GM12878 (cell line): ENCODE measurements around the gene PFN2. TPM values are rescaled to one million over a fixed set of nuclear protein-coding genes. Genes with fewer than 3 reads are reported as not detected.

ENCODE experiments used
- CEBPB ChIP-seq, 2 experiments: fragments of 150-350 bp in 1 of 2; IDR thresholded peaks; 2 replicates each; pipeline ENCODE4 v1.6.1; 2012 to 2014; ENCODE audit warnings: low read depth in 2 of 2, low read length in 2 of 2, borderline replicate concordance in 1 of 2, inconsistent platforms in 1 of 2
- CHD2 ChIP-seq: IDR thresholded peaks from 2 replicates; pipeline ENCODE4 v1.6.1; 2011; ENCODE audit warnings: low read depth, low read length, improper control_type of control experiment, borderline replicate concordance
- CHD4 ChIP-seq: fragments of 200-600 bp; sonication (generic); IDR thresholded peaks from 2 replicates; pipeline ENCODE4 v1.6.1; 2016; ENCODE audit warnings: mild to moderate bottlenecking
- E2F8 ChIP-seq: fragments of 450-650 bp; IDR thresholded peaks from 2 replicates; pipeline ENCODE4 v1.6.1; 2018; ENCODE audit warnings: mild to moderate bottlenecking, low read depth, moderate library complexity; ENCODE audit not compliant: partially characterized antibody
- GABPA ChIP-seq: IDR thresholded peaks from 2 replicates; pipeline ENCODE4 v1.6.1; 2014; ENCODE audit warnings: antibody characterized with exemption, low read depth, mild to moderate bottlenecking, inconsistent platforms
- HCFC1 ChIP-seq: fragments of 150-350 bp; IDR thresholded peaks from 2 replicates; pipeline ENCODE4 v1.6.1; 2014; ENCODE audit warnings: low read length
- HDAC6 ChIP-seq: fragments of 200-600 bp; sonication (generic); IDR thresholded peaks from one replicate; pipeline ENCODE4 v1.8.0; 2017; ENCODE audit warnings: antibody characterized with exemption; ENCODE audit not compliant: unreplicated experiment
- JUNB ChIP-seq: IDR thresholded peaks from 2 replicates; pipeline ENCODE4 v1.6.1; 2016; ENCODE audit warnings: antibody characterized with exemption, mild to moderate bottlenecking
- POU2F2 ChIP-seq: IDR thresholded peaks from 3 replicates; pipeline ENCODE4 v1.6.1; 2011; ENCODE audit warnings: low read depth, mild to moderate bottlenecking, low read length, borderline replicate concordance
- PRDM15 ChIP-seq: fragments of 450-650 bp; formaldehyde crosslinking; IDR thresholded peaks from 2 replicates; pipeline ENCODE4 v1.4.0; 2020; ENCODE audit warnings: mild to moderate bottlenecking, moderate library complexity
- RAD21 ChIP-seq: IDR thresholded peaks from 2 replicates; pipeline ENCODE4 v1.6.1; 2011; ENCODE audit warnings: mild to moderate bottlenecking, low read depth, low read length, moderate library complexity; ENCODE audit not compliant: insufficient read depth
- RB1 ChIP-seq: fragments of 450-650 bp; formaldehyde crosslinking; IDR thresholded peaks from 2 replicates; pipeline ENCODE4 v1.6.1; 2017; ENCODE audit warnings: mild to moderate bottlenecking, borderline replicate concordance
- SMAD1 ChIP-seq: fragments of 450-650 bp; IDR thresholded peaks from 2 replicates; pipeline ENCODE4 v1.6.1; 2018; ENCODE audit warnings: mild to moderate bottlenecking, low read depth; ENCODE audit not compliant: partially characterized antibody
- SMARCA5 ChIP-seq: fragments of 450-650 bp; IDR thresholded peaks from 2 replicates; pipeline ENCODE4 v1.6.1; 2017; ENCODE audit warnings: mild to moderate bottlenecking
- SUPT20H ChIP-seq: IDR thresholded peaks from 2 replicates; pipeline ENCODE4 v1.6.1; 2011; ENCODE audit warnings: low read depth, mild to moderate bottlenecking, low read length, moderate library complexity, borderline replicate concordance; ENCODE audit not compliant: control insufficient read depth
- TARDBP ChIP-seq: IDR thresholded peaks from 2 replicates; pipeline ENCODE4 v1.6.1; 2016; ENCODE audit warnings: borderline replicate concordance
- YY1 ChIP-seq: IDR thresholded peaks from 2 replicates; pipeline ENCODE4 v1.6.1; 2011; ENCODE audit warnings: low read depth, mild to moderate bottlenecking, low read length
- polyA plus RNA-seq, 11 experiments: library from polyadenylated mRNA; depleted of rRNA in 4 of 11; unstranded in 6 of 11; stranded (reverse) in 5 of 11; fragments of >200 nt; fragmentation: Nextera tagmentation in 4 of 11; fragmentation: Illumina TruSeq in 1 of 11; extraction: Ambion mirVana in 4 of 11; extraction: Trizol in 1 of 11; gene quantifications; 1 replicate in 1 of 11; 2 replicates in 10 of 11; pipeline versions ENCODE4 v1.2.1 to v1.2.3, GENCODE V29; 2011 to 2016; ENCODE audit warnings: inconsistent platforms in 2 of 11, missing spikeins in 2 of 11, low read depth in 1 of 11
- total RNA-seq, 4 experiments: library from RNA; depleted of rRNA in 3 of 4; stranded (reverse); fragments of >200 nt in 3 of 4; fragmentation: Illumina TruSeq in 1 of 4; extraction: Trizol in 1 of 4; gene quantifications; 2 replicates each; pipeline versions ENCODE4 v1.2.1 to v1.2.3, GENCODE V29; 2013 to 2021
- TF ChIP-seq, protein P1 (sequence below): fragments of 450-650 bp; IDR thresholded peaks from 2 replicates; pipeline ENCODE4 v1.6.1; 2016; ENCODE audit warnings: mild to moderate bottlenecking

PFN2 gene
- total and polyA plus RNA-seq, 10 of the 15 experiments (the other 5 are each of a cell fraction or from before 2014, with no cell fraction given) = 3.1 to 78.9 (median 5.3) TPM

GRCh38 chr3:149936812-149937230, 33.9 kb downstream of the PFN2 start (continued):
- peak; percentile 80 for TF ChIP-seq RAD21
- TF ChIP-seq HDAC6 = no peak
- no peak for TF ChIP-seq E2F8
- TF ChIP-seq PRDM15 (CRISPR knock-in tag) = no peak
- no peak for TF ChIP-seq CHD4
- no peak for TF ChIP-seq SUPT20H
- no peak for TF ChIP-seq TARDBP
- TF ChIP-seq POU2F2 = 0 out of 3 replicates have a peak, but pooled peaks have one; percentile 33
- TF ChIP-seq GABPA = no peak
- no peak for TF ChIP-seq CEBPB (IDR thresholded peaks at IDR 0.05; ENCODE audit: borderline replicate concordance in 1 of 2, low read depth in 2 of 2, low read length in 2 of 2)
- no peak for TF ChIP-seq CHD2
- 0 out of 2 replicates have a peak, but pooled peaks have one; percentile 25 for TF ChIP-seq YY1
- TF ChIP-seq RB1 = 0 out of 2 replicates have a peak, but pooled peaks have one; percentile 19
- no peak for TF ChIP-seq SMARCA5
- TF ChIP-seq, protein P1, sequence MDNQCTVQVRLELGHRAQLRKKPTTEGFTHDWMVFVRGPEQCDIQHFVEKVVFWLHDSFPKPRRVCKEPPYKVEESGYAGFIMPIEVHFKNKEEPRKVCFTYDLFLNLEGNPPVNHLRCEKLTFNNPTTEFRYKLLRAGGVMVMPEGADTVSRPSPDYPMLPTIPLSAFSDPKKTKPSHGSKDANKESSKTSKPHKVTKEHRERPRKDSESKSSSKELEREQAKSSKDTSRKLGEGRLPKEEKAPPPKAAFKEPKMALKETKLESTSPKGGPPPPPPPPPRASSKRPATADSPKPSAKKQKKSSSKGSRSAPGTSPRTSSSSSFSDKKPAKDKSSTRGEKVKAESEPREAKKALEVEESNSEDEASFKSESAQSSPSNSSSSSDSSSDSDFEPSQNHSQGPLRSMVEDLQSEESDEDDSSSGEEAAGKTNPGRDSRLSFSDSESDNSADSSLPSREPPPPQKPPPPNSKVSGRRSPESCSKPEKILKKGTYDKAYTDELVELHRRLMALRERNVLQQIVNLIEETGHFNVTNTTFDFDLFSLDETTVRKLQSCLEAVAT = no peak
- 0 out of 2 replicates have a peak, but pooled peaks have one; percentile 16 for TF ChIP-seq HCFC1
- no peak for TF ChIP-seq JUNB
- no peak for TF ChIP-seq SMAD1
